Naive thymus-derived CD8-positive, alpha-beta T cell (primary cell): ENCODE results near the gene LUZP1. TPM values are rescaled to one million over a fixed set of nuclear protein-coding genes. Genes with fewer than 3 reads are reported as not detected.
A peak's percentile ranks its signal among the peaks of the same experiment; 100 is the strongest.

ENCODE experiments used
- ATAC-seq, 2 donors: fragments of 150-1000 bp; cut with Tn5 transposase in 1 of 2; sonication (Bioruptor Pico), chemical (Tn5 transposase) in 1 of 2; 1 replicate in 1 of 2; 2 replicates in 1 of 2; pipeline ENCODE4 v1.10.0; 2021; ENCODE audit warnings: mild to moderate bottlenecking in 2 of 2, moderate library complexity in 2 of 2
- POLR2A ChIA-PET: fragments of 350-600 bp; sonication (Branson Sonifier 250); formaldehyde crosslinking; loops from one replicate; lab custom pipeline; 2021; ENCODE audit warnings: antibody characterized with exemption; lab: Charles Lee
- DNase-seq, 10 donors: peaks; one replicate each; pipeline versions ENCODE4 v3.0.0 to v3.0.0-alpha.2; 2020 to 2022
- H3K27ac Mint-ChIP-seq, 10 donors: one replicate each; pipeline ENCODE4 v1.8.0; 2020 to 2022; ENCODE audit warnings: mild to moderate bottlenecking in 10 of 10, mixed read lengths in 10 of 10, moderate library complexity in 4 of 10, inconsistent platforms in 1 of 10
- H3K27me3 Mint-ChIP-seq, 5 donors: one replicate each; pipeline ENCODE4 v1.8.0; 2021 to 2022; ENCODE audit warnings: mixed read lengths in 5 of 5
- H3K36me3 Mint-ChIP-seq, 3 donors: one replicate each; pipeline ENCODE4 v1.8.0; 2020 to 2022; ENCODE audit warnings: mixed read lengths in 3 of 3, mild to moderate bottlenecking in 2 of 3, inconsistent platforms in 1 of 3
- H3K4me1 Mint-ChIP-seq, 4 donors: one replicate each; pipeline ENCODE4 v1.8.0; 2021 to 2022; ENCODE audit warnings: mixed read lengths in 4 of 4
- H3K4me3 Mint-ChIP-seq, 10 donors: one replicate each; pipeline ENCODE4 v1.8.0; 2020 to 2022; ENCODE audit warnings: mild to moderate bottlenecking in 10 of 10, mixed read lengths in 10 of 10, moderate library complexity in 6 of 10, inconsistent platforms in 1 of 10
- H3K9me3 Mint-ChIP-seq, 9 donors: one replicate each; pipeline ENCODE4 v1.8.0; 2020 to 2022; ENCODE audit warnings: mixed read lengths in 9 of 9, mild to moderate bottlenecking in 3 of 9, inconsistent platforms in 1 of 9, moderate library complexity in 1 of 9
- polyA plus RNA-seq, 3 donors: library from polyadenylated mRNA; unstranded; fragments of 300-500 nt; fragmentation: Illumina TruSeq; gene quantifications; one replicate each; pipeline ENCODE4 v1.2.3, GENCODE V29; 2021
- total RNA-seq, 8 experiments: library from RNA in 2 of 8; stranded (reverse) in 2 of 8; gene quantifications; one replicate each; pipeline ENCODE4 v1.2.3 and lab custom pipeline; 2021 to 2026

The LUZP1 gene
- total and polyA plus RNA-seq, 5 experiments from 2014 or later: 8.1 to 16.8 (median 12.2) TPM

- H3K4me3 Mint-ChIP-seq: peak overlapping the region; percentile 60 to 82 (median 72)
- H3K4me1 Mint-ChIP-seq: peaks cover 3 to 10% (median 4%) of the 10 kb centered on the region in 4 donors
These were observed 15.7 kb upstream of the LUZP1 start for GRCh38 chr1:23184212-23184934.

GRCh38 chr1:23179862-23180261, 11.2 kb upstream of the LUZP1 start:
- no peak overlapping the region for H3K27ac Mint-ChIP-seq
- POLR2A ChIA-PET: no interaction called here
- no peak for ATAC-seq
- H3K9me3 Mint-ChIP-seq: no peaks in the 10 kb centered on the region
- peaks cover 0 to 28% (median 10%) of the 10 kb centered on the region in 5 donors for H3K27me3 Mint-ChIP-seq
- no peaks in the 10 kb centered on the region for H3K36me3 Mint-ChIP-seq
- H3K4me1 Mint-ChIP-seq: peaks cover 7 to 32% (median 16%) of the 10 kb centered on the region in 4 donors
- H3K4me3 Mint-ChIP-seq: no peak overlapping the region
- DNase-seq: no peak

More at GRCh38 chr1:23184212-23184934, 15.7 kb upstream of the LUZP1 start:
- Mint-ChIP-seq H3K27me3 (peaks cover 0 to 10% (median 0%) of the 10 kb centered on the region in 5 donors), H3K27ac (peak overlapping the region in 5 of 10 donors; percentile 14 to 80 (median 43)), H3K36me3 (no peaks in the 10 kb centered on the region), H3K9me3 (no peaks in the 10 kb centered on the region)
- POLR2A ChIA-PET: interaction anchor here (0.5 to 2.8 kb wide), 3 partner anchors 12 to 85 kb away, joined by 4 to 24 read pairs (median 4); partner anchors contain the start of gene LUZP1
- peak; percentile 10 to 73 (median 48) for DNase-seq
- peak; percentile 39 to 50 for ATAC-seq

- Mint-ChIP-seq H3K27ac (peak overlapping the region in 1 of 10 donors; percentile 34), H3K9me3 (no peaks in the 10 kb centered on the region), H3K4me3 (peak overlapping the region in 4 of 10 donors; percentile 32 to 72 (median 64)), H3K36me3 (no peaks in the 10 kb centered on the region), H3K27me3 (peaks cover 0 to 28% (median 10%) of the 10 kb centered on the region in 5 donors), H3K4me1 (peaks cover 5 to 31% (median 18%) of the 10 kb centered on the region in 4 donors)
- ATAC-seq (no peak), DNase-seq (no peak)
- POLR2A ChIA-PET: no interaction called here
These were observed 10.3 kb upstream of the LUZP1 start for GRCh38 chr1:23178950-23179349.

GRCh38 chr1:23178414-23178813, 9.8 kb upstream of the LUZP1 start:
- DNase-seq (no peak), ATAC-seq (no peak)
- peak overlapping the region; percentile 46 to 77 (median 68) for H3K4me3 Mint-ChIP-seq
- H3K27me3 Mint-ChIP-seq: peaks cover 0 to 28% (median 10%) of the 10 kb centered on the region in 5 donors
- peak overlapping the region in 1 of 10 donors; percentile 33 for H3K27ac Mint-ChIP-seq
- POLR2A ChIA-PET: no interaction called here
- H3K9me3 Mint-ChIP-seq: no peaks in the 10 kb centered on the region
- no peaks in the 10 kb centered on the region for H3K36me3 Mint-ChIP-seq
- peaks cover 5 to 28% (median 18%) of the 10 kb centered on the region in 4 donors for H3K4me1 Mint-ChIP-seq

- DNase-seq: peak in 9 of 10 donors; percentile 4 to 65 (median 29)
- POLR2A ChIA-PET: interaction anchor here (0.6 kb wide), 1 partner anchor 10 kb away, joined by 3 read pairs; no protein-coding TSS in a partner anchor
- H3K9me3 Mint-ChIP-seq: no peaks in the 10 kb centered on the region
- no peak overlapping the region for H3K27ac Mint-ChIP-seq
- H3K4me3 Mint-ChIP-seq: peak overlapping the region; percentile 63 to 77 (median 70)
- peak; percentile 80 to 86 for ATAC-seq
- H3K4me1 Mint-ChIP-seq: peaks cover 5 to 28% (median 18%) of the 10 kb centered on the region in 4 donors
- peaks cover 0 to 28% (median 10%) of the 10 kb centered on the region in 5 donors for H3K27me3 Mint-ChIP-seq
- no peaks in the 10 kb centered on the region for H3K36me3 Mint-ChIP-seq
These were observed 9.1 kb upstream of the LUZP1 start for GRCh38 chr1:23177438-23178380.

- Mint-ChIP-seq H3K4me3 (peak overlapping the region; percentile 39 to 77 (median 66)), H3K9me3 (no peaks in the 10 kb centered on the region), H3K36me3 (no peaks in the 10 kb centered on the region), H3K4me1 (peaks cover 5 to 28% (median 18%) of the 10 kb centered on the region in 4 donors), H3K27me3 (peaks cover 0 to 25% (median 10%) of the 10 kb centered on the region in 5 donors), H3K27ac (peak overlapping the region in 1 of 10 donors; percentile 56)
- POLR2A ChIA-PET: interaction anchor here (0.6 to 0.7 kb wide), 3 partner anchors 78 to 1126 kb away, joined by 3 to 5 read pairs (median 3); no protein-coding TSS in a partner anchor
- ATAC-seq: no peak
- no peak for DNase-seq
These were observed 8.4 kb upstream of the LUZP1 start for GRCh38 chr1:23177031-23177430.

- POLR2A ChIA-PET: no interaction called here
- DNase-seq: no peak
- no peak overlapping the region for H3K4me3 Mint-ChIP-seq
- no peak overlapping the region for H3K27ac Mint-ChIP-seq
- no peak for ATAC-seq
- peaks cover 0 to 22% (median 7%) of the 10 kb centered on the region in 5 donors for H3K27me3 Mint-ChIP-seq
- no peaks in the 10 kb centered on the region for H3K36me3 Mint-ChIP-seq
- H3K9me3 Mint-ChIP-seq: no peaks in the 10 kb centered on the region
- peaks cover 10 to 33% (median 24%) of the 10 kb centered on the region in 4 donors for H3K4me1 Mint-ChIP-seq
These were observed 5.9 kb upstream of the LUZP1 start for GRCh38 chr1:23174426-23175110.

- Mint-ChIP-seq H3K9me3 (no peaks in the 10 kb centered on the region), H3K4me1 (peaks cover 11 to 45% (median 33%) of the 10 kb centered on the region in 4 donors), H3K4me3 (no peak overlapping the region), H3K27me3 (peaks cover 0 to 3% (median under 1%) of the 10 kb centered on the region in 5 donors), H3K27ac (no peak overlapping the region), H3K36me3 (no peaks in the 10 kb centered on the region)
- DNase-seq: no peak
- ATAC-seq: no peak
- POLR2A ChIA-PET: interaction anchor here (0.7 kb wide), 1 partner anchor 57 kb away, joined by 3 read pairs; no protein-coding TSS in a partner anchor
These were observed 2.6 kb upstream of the LUZP1 start for GRCh38 chr1:23171181-23171755.

GRCh38 chr1:23169727-23170335, 1.2 kb upstream of the LUZP1 start:
- peaks cover 13 to 49% (median 39%) of the 10 kb centered on the region in 4 donors for H3K4me1 Mint-ChIP-seq
- H3K4me3 Mint-ChIP-seq: peak overlapping the region; percentile 91 to 97 (median 96)
- POLR2A ChIA-PET: interaction anchor here (1.4 kb wide), 1 partner anchor 69 kb away, joined by 10 read pairs; no protein-coding TSS in a partner anchor
- ATAC-seq: peak; percentile 32 to 34
- peak in 6 of 10 donors; percentile 9 to 63 (median 18) for DNase-seq
- peak overlapping the region; percentile 17 to 93 (median 81) for H3K27ac Mint-ChIP-seq
- H3K9me3 Mint-ChIP-seq: no peaks in the 10 kb centered on the region
- H3K27me3 Mint-ChIP-seq: no peaks in the 10 kb centered on the region
- H3K36me3 Mint-ChIP-seq: no peaks in the 10 kb centered on the region

GRCh38 chr1:23169195-23169575, 529 bp upstream of the LUZP1 start:
- no peaks in the 10 kb centered on the region for H3K9me3 Mint-ChIP-seq
- no peaks in the 10 kb centered on the region for H3K27me3 Mint-ChIP-seq
- POLR2A ChIA-PET: interaction anchor here (0.6 to 1.4 kb wide), 3 partner anchors 14 to 68 kb away, joined by 4 to 10 read pairs (median 5); no protein-coding TSS in a partner anchor
- no peaks in the 10 kb centered on the region for H3K36me3 Mint-ChIP-seq
- DNase-seq (peak in 2 of 10 donors; percentile 8 to 9), ATAC-seq (no peak)
- peaks cover 11 to 45% (median 35%) of the 10 kb centered on the region in 4 donors for H3K4me1 Mint-ChIP-seq
- H3K27ac Mint-ChIP-seq: peak overlapping the region in 9 of 10 donors; percentile 17 to 94 (median 88)
- peak overlapping the region; percentile 91 to 97 (median 96) for H3K4me3 Mint-ChIP-seq

- Mint-ChIP-seq H3K4me3 (peak overlapping the region; percentile 91 to 97 (median 96)), H3K27ac (peak overlapping the region; percentile 69 to 96 (median 91)), H3K36me3 (no peaks in the 10 kb centered on the region), H3K4me1 (peaks cover 13 to 45% (median 40%) of the 10 kb centered on the region in 4 donors), H3K9me3 (no peaks in the 10 kb centered on the region), H3K27me3 (no peaks in the 10 kb centered on the region)
- ATAC-seq (peak; percentile 34 to 52), DNase-seq (peak in 5 of 10 donors; percentile 10 to 66 (median 27))
- POLR2A ChIA-PET: interaction anchor here (0.9 to 1.4 kb wide), 3 partner anchors 10 to 67 kb away, joined by 3 to 10 read pairs (median 3); no protein-coding TSS in a partner anchor
These were observed 594 bp downstream of the LUZP1 start for GRCh38 chr1:23168079-23168444.
